ENCODE results near the gene GDE1.
"Not testable (repeated sequence)": the region's sequence is repeated elsewhere in the genome, so short reads cannot be mapped to it uniquely, and the experiment has no call there.

The GDE1 gene

DNA sequence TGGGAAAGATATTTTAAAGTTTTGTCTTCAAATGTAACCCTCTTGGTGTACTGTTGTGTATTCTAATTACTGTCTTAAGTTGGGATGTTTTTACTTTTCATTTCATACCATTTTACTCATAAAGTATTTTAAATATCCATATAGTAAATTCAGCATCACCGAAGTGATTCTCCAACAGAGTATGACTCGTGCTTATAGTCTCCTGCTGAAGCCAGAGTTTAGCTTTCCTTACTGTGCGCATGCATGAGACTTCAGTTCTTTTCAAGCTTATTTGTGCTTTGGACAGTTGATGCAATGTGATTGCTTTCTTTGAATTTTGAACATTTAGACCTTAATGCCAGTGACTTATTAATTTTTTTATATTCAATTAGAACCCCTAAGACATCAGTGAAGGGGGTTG is 26.2 kb upstream of the GDE1 start:
- Histone ChIP-seq H3K27me3 (ENCODE audit: control insufficient read depth in 5 of 5, insufficient read depth in 4 of 5, low read length in 5 of 5) (no peaks in the 10 kb centered on the region), H3K9ac (ENCODE audit: low read length in 5 of 5) (no peak overlapping the region), H3K27ac (ENCODE audit: low read depth, low read length) (no peak overlapping the region), H3K4me3 (ENCODE audit: low read depth in 1 of 5, low read length in 5 of 5) (no peak overlapping the region), H3K36me3 (ENCODE audit: control insufficient read depth in 5 of 5, insufficient read depth in 5 of 5, low read length in 5 of 5) (peaks cover 12 to 42% (median 37%) of the 10 kb centered on the region in 5 donors), H3K4me1 (ENCODE audit: control insufficient read depth in 5 of 5, insufficient read depth in 5 of 5, low read length in 5 of 5) (no peaks in the 10 kb centered on the region), H3K9me3 (ENCODE audit: control insufficient read depth in 5 of 5, low read length in 5 of 5) (no peaks in the 10 kb centered on the region)

GRCh38 chr16:19543278-19543996 is 21.5 kb upstream of the GDE1 start:
- H3K4me1 ChIP-seq (ENCODE audit: control insufficient read depth in 5 of 5, insufficient read depth in 5 of 5, low read length in 5 of 5); H3K27ac ChIP-seq (ENCODE audit: low read depth, low read length); H3K27me3 ChIP-seq (ENCODE audit: control insufficient read depth in 5 of 5, insufficient read depth in 4 of 5, low read length in 5 of 5); H3K9me3 ChIP-seq (ENCODE audit: control insufficient read depth in 5 of 5, low read length in 5 of 5); H3K9ac ChIP-seq (ENCODE audit: low read length in 5 of 5); H3K4me3 ChIP-seq (ENCODE audit: low read depth in 1 of 5, low read length in 5 of 5): not testable (repeated sequence)
- H3K36me3 ChIP-seq (ENCODE audit: control insufficient read depth in 5 of 5, insufficient read depth in 5 of 5, low read length in 5 of 5) = peaks cover 19 to 50% (median 35%) of the 10 kb centered on the region in 5 donors

GRCh38 chr16:19542138-19542821 is 20.4 kb upstream of the GDE1 start:
- Histone ChIP-seq H3K4me3 (ENCODE audit: low read depth in 1 of 5, low read length in 5 of 5) (no peak overlapping the region), H3K9ac (ENCODE audit: low read length in 5 of 5) (no peak overlapping the region), H3K27me3 (ENCODE audit: control insufficient read depth in 5 of 5, insufficient read depth in 4 of 5, low read length in 5 of 5) (no peaks in the 10 kb centered on the region), H3K36me3 (ENCODE audit: control insufficient read depth in 5 of 5, insufficient read depth in 5 of 5, low read length in 5 of 5) (peaks cover 18 to 51% (median 30%) of the 10 kb centered on the region in 5 donors), H3K4me1 (ENCODE audit: control insufficient read depth in 5 of 5, insufficient read depth in 5 of 5, low read length in 5 of 5) (no peaks in the 10 kb centered on the region), H3K27ac (ENCODE audit: low read depth, low read length) (no peak overlapping the region), H3K9me3 (ENCODE audit: control insufficient read depth in 5 of 5, low read length in 5 of 5) (no peaks in the 10 kb centered on the region)

DNA sequence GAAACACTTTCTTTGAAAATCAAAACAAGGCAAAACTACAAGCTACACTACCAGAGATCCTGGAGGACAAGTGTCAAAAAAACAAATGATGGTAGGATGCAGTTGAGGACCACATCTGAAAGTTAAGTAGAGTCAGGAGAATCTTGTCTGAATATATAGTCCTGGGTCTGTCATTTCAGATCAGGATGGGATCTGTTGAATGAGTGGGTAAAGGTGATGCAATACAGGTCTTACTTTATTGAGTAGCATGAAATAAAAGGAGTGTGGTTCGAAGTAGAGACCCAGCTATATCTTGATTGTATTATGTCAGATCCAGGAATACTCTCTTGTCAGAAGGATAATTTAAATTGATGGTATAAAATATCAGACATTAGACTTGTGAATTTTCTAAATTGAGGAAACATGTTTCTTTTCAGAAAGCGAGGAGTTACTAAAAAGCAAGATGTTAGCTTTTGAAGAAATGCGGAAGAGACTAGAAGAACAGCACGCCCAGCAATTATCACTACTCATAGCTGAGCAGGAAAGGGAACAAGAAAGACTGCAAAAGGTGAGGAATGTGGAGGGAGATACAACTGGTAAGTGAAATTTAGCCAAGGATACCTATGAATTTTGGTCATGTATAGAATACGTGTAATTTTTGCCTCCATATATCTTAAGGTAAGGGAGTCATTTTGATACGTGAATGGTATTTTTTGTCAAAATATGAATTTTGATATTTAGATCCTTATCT is 18.5 kb upstream of the GDE1 start:
- Histone ChIP-seq H3K27me3 (ENCODE audit: control insufficient read depth in 5 of 5, insufficient read depth in 4 of 5, low read length in 5 of 5) (no peaks in the 10 kb centered on the region), H3K4me3 (ENCODE audit: low read depth in 1 of 5, low read length in 5 of 5) (no peak overlapping the region), H3K4me1 (ENCODE audit: control insufficient read depth in 5 of 5, insufficient read depth in 5 of 5, low read length in 5 of 5) (no peaks in the 10 kb centered on the region), H3K9me3 (ENCODE audit: control insufficient read depth in 5 of 5, low read length in 5 of 5) (no peaks in the 10 kb centered on the region), H3K36me3 (ENCODE audit: control insufficient read depth in 5 of 5, insufficient read depth in 5 of 5, low read length in 5 of 5) (peaks cover 21 to 56% (median 42%) of the 10 kb centered on the region in 5 donors), H3K9ac (ENCODE audit: low read length in 5 of 5) (no peak overlapping the region), H3K27ac (ENCODE audit: low read depth, low read length) (no peak overlapping the region)

DNA sequence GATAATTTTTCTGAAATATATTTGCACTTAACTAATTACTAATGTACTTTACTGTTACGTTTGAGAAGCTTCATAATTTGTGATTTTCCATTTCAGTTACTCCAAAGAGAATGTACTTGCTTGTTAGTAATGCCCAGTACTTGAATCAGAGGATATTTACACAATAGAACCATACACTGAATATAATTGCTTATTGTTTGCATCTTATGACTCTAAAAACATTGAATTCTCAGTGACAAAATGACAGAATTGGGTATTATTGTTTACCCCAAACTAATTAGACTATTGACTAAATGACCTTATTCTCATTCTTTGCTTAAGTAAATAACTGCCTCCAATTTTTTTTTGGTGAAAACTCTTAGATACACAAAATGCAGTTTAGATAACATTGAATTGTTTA is 10.7 kb upstream of the GDE1 start:
- H3K9ac ChIP-seq (ENCODE audit: low read length in 5 of 5) = no peak overlapping the region
- no peak overlapping the region for H3K27ac ChIP-seq (ENCODE audit: low read depth, low read length)
- no peaks in the 10 kb centered on the region for H3K4me1 ChIP-seq (ENCODE audit: control insufficient read depth in 5 of 5, insufficient read depth in 5 of 5, low read length in 5 of 5)
- peaks cover 21 to 48% (median 33%) of the 10 kb centered on the region in 5 donors for H3K36me3 ChIP-seq (ENCODE audit: control insufficient read depth in 5 of 5, insufficient read depth in 5 of 5, low read length in 5 of 5)
- no peak overlapping the region for H3K4me3 ChIP-seq (ENCODE audit: low read depth in 1 of 5, low read length in 5 of 5)
- H3K27me3 ChIP-seq (ENCODE audit: control insufficient read depth in 5 of 5, insufficient read depth in 4 of 5, low read length in 5 of 5) = no peaks in the 10 kb centered on the region
- no peaks in the 10 kb centered on the region for H3K9me3 ChIP-seq (ENCODE audit: control insufficient read depth in 5 of 5, low read length in 5 of 5)

- Histone ChIP-seq H3K4me3 (ENCODE audit: low read depth in 1 of 5, low read length in 5 of 5) (no peak overlapping the region), H3K27ac (ENCODE audit: low read depth, low read length) (no peak overlapping the region), H3K9me3 (ENCODE audit: control insufficient read depth in 5 of 5, low read length in 5 of 5) (no peaks in the 10 kb centered on the region), H3K27me3 (ENCODE audit: control insufficient read depth in 5 of 5, insufficient read depth in 4 of 5, low read length in 5 of 5) (no peaks in the 10 kb centered on the region), H3K9ac (ENCODE audit: low read length in 5 of 5) (no peak overlapping the region), H3K4me1 (ENCODE audit: control insufficient read depth in 5 of 5, insufficient read depth in 5 of 5, low read length in 5 of 5) (peaks cover 0 to 20% (median 16%) of the 10 kb centered on the region in 5 donors), H3K36me3 (ENCODE audit: control insufficient read depth in 5 of 5, insufficient read depth in 5 of 5, low read length in 5 of 5) (peaks cover 15 to 29% (median 17%) of the 10 kb centered on the region in 5 donors)
Observed at GRCh38 chr16:19528666-19529065, 6.8 kb upstream of the GDE1 start.

GRCh38 chr16:19527161-19527560 is 5.3 kb upstream of the GDE1 start:
- Histone ChIP-seq H3K9ac (ENCODE audit: low read length in 5 of 5) (no peak overlapping the region), H3K9me3 (ENCODE audit: control insufficient read depth in 5 of 5, low read length in 5 of 5) (no peaks in the 10 kb centered on the region), H3K4me1 (ENCODE audit: control insufficient read depth in 5 of 5, insufficient read depth in 5 of 5, low read length in 5 of 5) (peaks cover 0 to 27% (median 22%) of the 10 kb centered on the region in 5 donors), H3K4me3 (ENCODE audit: low read depth in 1 of 5, low read length in 5 of 5) (no peak overlapping the region), H3K27me3 (ENCODE audit: control insufficient read depth in 5 of 5, insufficient read depth in 4 of 5, low read length in 5 of 5) (no peaks in the 10 kb centered on the region), H3K36me3 (ENCODE audit: control insufficient read depth in 5 of 5, insufficient read depth in 5 of 5, low read length in 5 of 5) (peaks cover 3 to 14% (median 9%) of the 10 kb centered on the region in 5 donors), H3K27ac (ENCODE audit: low read depth, low read length) (no peak overlapping the region)

DNA sequence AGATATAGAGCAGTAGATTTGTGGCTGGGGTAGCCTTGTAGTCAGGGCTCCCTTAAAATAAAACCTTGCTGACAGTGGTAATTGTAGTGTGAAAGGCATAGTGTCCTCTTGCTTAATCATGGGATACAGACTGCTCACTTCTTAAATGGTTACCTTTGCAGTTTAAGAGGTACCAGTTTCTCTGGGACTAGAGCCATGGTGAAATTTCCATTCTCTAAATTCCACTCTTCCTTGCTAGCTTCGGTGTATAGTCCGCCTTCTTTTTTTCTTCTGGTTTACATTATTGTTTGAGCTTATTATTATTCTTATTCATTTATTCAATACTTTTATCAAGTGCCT is 3.5 kb upstream of the GDE1 start:
- peak overlapping the region in 1 of 5 donors; percentile 32 for H3K9ac ChIP-seq (ENCODE audit: low read length in 5 of 5)
- no peak overlapping the region for H3K27ac ChIP-seq (ENCODE audit: low read depth, low read length)
- peak overlapping the region in 3 of 5 donors; percentile 92 to 99 (median 94) for H3K4me3 ChIP-seq (ENCODE audit: low read depth in 1 of 5, low read length in 5 of 5)
- H3K36me3 ChIP-seq (ENCODE audit: control insufficient read depth in 5 of 5, insufficient read depth in 5 of 5, low read length in 5 of 5) = peaks cover 3 to 14% (median 9%) of the 10 kb centered on the region in 5 donors
- H3K4me1 ChIP-seq (ENCODE audit: control insufficient read depth in 5 of 5, insufficient read depth in 5 of 5, low read length in 5 of 5) = peaks cover 0 to 43% (median 35%) of the 10 kb centered on the region in 5 donors
- no peaks in the 10 kb centered on the region for H3K9me3 ChIP-seq (ENCODE audit: control insufficient read depth in 5 of 5, low read length in 5 of 5)
- H3K27me3 ChIP-seq (ENCODE audit: control insufficient read depth in 5 of 5, insufficient read depth in 4 of 5, low read length in 5 of 5) = no peaks in the 10 kb centered on the region

DNA sequence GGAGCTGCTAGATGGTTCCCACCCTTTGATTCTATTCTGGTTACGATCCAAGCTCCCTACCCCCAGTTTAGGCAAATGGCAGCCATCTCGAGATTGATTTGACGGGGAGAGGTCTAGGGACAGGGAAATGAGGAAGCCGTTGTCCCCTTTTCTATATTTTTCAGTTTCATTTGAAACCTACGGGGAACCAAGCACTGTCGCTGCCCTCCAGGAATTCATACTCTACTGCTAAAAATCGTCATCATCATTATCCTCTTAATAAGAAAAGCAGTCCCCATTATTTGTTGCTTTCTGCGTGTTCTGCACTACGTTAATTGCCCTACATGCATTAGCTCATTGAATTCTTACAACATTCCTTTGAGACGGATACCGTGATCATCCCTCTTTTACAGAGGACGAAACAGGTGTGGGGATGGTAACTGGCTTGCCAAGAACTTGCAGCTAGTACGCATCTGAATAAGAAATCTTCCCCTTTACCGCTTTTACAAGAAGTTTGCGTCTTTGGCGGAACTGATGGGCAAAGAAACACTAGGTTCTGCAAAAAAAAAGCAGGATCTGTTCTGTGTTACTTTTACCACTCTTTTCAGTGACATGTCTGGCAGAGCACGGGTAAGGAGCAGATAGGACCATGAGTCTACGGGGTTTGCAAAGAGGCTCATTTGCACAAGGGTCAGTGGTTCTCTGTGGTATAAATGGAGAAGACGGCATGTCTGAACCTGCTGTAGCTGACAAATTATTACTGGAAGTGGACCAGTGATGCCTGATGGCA is 2.9 kb upstream of the GDE1 start:
- Histone ChIP-seq H3K9ac (ENCODE audit: low read length in 5 of 5) (peak overlapping the region in 4 of 5 donors; percentile 84 to 89 (median 86)), H3K4me1 (ENCODE audit: control insufficient read depth in 5 of 5, insufficient read depth in 5 of 5, low read length in 5 of 5) (peaks cover 0 to 49% (median 39%) of the 10 kb centered on the region in 5 donors), H3K27ac (ENCODE audit: low read depth, low read length) (no peak overlapping the region), H3K9me3 (ENCODE audit: control insufficient read depth in 5 of 5, low read length in 5 of 5) (no peaks in the 10 kb centered on the region), H3K36me3 (ENCODE audit: control insufficient read depth in 5 of 5, insufficient read depth in 5 of 5, low read length in 5 of 5) (peaks cover 3 to 14% (median 9%) of the 10 kb centered on the region in 5 donors), H3K4me3 (ENCODE audit: low read depth in 1 of 5, low read length in 5 of 5) (peak overlapping the region; percentile 92 to 99 (median 96)), H3K27me3 (ENCODE audit: control insufficient read depth in 5 of 5, insufficient read depth in 4 of 5, low read length in 5 of 5) (no peaks in the 10 kb centered on the region)
